GM18858 (cell line): ENCODE results near the gene GPR153.

Source experiments
- ATAC-seq: cut with Tn5 transposase; IDR thresholded peaks from one replicate; pipeline ENCODE4 v1.9.1; 2021; ENCODE audit not compliant: unreplicated experiment

GPR153 gene

DNA sequence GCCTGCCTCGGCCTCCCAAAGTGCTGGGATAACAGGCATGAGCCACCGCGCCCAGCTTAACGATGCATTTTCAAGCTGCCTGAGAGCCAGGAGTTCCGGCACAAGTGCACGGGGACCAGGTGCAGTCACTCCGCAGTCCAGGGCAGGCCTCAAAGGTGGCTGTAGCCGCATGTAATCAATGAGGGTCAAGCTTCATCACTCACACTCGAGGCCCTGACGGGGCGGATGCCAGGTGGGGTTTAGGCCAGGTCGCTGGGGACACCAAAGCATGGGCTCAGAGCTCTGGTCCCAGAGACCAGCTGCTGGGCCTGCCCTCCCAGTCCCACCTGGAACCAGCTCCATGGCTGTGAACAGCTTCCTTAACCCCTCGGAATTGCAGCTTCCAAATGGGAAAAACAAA, 26.1 kb upstream of the GPR153 start:
- ATAC-seq: no peak

DNA sequence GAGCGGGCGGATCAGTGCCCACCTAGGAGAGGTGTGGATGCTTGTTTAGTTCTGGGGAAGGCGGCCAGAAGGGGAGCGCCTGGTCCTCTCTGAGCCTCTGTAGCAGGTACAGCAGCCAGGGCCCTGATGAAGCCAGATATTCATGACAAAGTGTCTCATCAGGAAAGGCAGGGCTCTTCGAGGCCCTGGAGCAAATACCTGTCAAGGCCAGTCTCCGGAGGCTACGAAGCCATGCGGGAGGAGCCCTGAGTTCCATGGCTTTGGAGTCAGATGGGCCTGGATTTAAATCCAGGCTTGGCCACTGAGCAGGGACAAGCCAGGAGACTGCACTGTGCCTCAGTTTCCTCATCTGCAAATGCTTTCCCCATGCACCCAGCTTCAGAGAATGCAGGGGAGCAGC, 25.4 kb upstream of the GPR153 start:
- no peak for ATAC-seq

DNA sequence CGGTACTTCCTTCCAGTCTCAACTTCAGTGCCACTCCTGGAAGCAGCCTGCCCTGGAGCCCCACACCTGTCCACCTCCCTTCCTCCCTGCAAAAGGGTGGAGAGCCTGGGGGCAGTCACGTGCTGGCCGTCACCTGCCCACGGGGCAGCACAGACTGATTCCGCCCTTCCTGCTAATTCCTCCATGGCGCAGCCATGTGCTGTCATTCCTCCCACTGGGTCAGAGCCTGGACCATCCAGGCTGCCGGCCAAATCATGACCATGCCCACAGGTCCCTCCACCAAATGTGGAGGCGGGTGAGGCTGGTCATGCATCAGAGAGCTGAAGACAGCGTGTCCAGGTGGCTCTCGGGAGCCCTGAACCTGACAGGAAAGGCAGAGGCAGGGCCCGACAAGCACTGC, 24.4 kb upstream of the GPR153 start:
- ATAC-seq: no peak

DNA sequence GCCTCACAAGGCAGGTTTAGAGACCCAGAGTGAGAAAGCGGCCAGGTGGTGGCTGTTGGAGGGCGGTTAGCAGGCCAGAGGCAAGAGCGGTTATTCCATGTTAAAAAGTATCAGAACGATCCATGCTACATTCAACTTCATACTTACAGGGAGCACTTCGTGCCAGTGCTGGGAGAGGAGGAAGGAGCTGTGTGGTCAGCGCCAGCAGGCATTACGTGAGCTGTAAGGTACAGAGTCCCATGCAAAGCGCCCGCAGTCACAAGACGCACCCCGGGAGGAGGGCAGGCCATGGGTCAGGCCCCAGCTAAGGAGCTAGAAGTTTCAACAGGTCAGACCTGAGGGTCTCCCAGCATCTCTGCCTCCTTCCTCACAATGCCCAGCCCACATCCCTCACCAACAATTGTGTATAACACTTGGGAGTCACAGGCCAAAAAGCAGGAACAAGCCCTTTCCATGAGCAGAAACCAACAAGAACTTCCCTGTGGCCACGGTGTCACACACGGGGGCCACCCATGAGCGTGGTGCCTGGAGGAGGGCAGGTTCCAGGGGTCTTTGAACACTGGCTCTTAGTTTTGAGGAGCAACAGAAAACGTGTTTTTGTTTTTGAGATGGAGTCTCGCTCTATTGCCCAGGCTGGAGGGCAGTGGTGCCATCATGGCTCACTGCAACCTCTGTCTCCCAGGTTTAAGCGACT, 21.8 kb upstream of the GPR153 start:
- no peak for ATAC-seq

DNA sequence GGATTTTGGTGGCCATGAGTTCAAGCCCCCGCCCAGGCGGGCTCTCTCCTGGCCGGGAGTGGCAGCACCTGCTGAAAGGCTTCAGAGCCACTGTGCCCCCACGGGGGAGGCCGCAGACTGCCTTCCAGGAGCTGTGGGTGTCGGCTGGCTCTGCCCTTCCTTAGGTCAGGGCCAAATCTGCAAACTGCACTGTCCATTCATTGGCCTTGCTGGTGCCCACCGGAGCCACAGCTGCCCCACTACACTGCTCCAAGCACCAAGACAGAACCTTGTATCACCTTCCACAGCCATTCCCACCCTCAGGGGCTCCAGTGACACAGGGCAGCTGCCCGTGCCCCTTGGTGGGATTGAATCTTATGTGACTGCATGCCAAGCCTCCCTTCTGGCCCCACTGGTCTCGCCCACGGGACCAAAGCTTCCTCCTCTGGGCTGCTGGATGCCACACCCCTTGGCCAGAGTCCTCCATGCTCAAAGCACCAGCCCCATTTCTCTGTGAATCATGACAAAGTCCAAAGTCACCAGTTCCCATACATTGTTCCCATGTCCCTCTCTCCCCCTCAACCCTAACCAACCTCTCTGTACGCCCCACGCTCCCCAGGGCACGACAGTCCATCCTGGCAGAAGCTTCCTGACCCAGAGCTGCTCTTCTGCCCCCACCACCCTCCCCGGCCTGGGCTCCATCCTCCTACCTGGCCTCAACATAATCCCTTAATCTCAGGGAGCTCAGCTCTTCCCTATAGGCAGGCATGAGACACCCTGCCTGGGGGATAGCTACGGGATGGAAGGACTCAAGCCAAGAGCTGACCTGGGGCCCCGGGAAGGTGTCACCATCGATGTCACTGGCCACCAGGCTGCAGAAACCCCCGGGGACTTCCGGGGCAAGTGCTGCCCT, 20.9 kb upstream of the GPR153 start:
- no peak for ATAC-seq

DNA sequence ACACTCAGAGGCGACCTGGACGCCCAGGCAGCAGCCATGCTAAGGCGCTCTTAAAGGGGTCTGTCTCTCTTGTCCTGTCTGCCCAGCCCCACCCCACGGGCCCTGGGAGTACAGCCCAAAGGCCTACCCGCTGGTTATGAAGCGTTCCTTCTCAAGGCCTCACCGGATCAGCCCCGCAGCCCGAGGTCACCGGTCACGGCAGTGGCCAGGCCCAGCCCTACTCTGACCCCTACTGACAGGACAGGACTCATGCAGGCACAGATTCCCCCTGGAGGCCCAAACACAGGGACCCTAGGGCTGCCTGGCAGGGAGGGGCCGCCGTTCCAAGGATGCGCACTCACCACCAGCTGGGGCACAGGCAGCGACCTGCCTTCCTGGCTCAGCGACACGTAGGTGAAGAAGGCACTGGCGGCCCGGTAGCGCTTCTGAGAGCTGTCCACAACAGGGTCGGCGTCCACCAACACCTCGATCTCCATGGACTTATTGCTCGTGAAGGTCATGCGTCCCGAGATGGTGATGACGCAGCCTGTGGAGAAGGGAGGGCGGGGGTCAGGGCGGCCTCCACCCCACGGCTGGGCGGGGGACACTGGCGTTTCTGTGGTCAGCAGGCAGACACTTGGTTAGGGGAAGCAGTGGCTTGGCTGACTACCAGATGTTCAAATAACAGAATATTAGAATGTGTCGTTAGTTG, 20.0 kb upstream of the GPR153 start:
- no peak for ATAC-seq

DNA sequence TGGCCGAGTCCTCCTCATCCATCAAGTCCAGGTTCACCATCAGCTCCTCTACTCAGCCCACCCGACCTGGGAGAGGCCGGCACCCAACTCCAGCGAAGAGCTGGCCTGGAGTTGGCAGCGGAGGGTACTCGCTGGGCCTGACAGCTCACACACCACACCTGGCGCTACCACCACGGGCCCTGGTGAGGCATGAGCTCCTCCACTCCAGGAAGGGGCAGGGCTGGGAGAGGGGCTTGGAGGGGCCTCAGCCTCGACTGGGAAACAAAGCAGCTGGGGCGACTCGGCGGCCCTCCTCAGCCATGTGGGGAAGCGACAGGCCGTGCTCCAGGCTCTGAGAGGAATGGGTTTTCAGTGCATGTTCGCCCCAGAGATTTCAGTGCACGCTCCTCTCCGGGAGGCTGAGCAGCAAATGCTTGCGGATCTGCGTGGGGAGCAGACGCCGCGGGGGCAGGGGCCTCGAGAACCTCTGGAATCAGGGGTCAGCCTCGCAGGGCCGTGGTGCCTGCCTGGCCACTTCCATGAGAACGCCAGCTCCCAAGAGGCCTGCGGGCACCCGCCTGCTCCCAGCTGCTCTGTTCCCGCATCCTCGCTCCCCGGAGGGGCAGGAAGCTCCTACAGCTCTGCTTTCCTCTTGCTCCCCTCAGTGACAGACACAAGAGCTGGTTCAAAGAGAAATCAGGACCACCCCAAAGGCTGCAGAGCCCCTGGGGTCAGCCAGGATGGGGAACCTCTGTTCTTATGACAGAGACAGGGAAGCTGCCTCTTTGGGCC, 18.9 kb upstream of the GPR153 start:
- ATAC-seq: no peak

DNA sequence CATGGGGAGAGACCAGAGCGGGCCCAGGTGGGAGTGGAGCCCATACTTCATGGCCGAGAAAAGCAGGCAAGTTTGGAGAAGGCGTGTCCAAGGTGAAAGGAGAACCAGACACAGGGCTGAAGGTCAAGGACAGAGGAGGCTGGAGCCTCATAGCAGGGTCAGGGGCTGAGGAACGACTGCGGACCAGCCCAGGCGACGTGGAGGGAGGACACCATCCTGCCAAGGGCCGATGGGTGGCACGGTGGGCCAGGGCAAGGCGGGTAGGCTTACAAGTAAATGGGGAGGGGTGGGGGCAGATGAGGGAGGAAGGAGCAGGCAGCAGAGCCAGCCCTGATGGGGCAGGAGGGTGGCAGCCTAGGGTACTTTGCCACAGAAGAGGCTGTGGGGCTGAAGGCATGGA, 18.2 kb upstream of the GPR153 start:
- ATAC-seq: no peak

DNA sequence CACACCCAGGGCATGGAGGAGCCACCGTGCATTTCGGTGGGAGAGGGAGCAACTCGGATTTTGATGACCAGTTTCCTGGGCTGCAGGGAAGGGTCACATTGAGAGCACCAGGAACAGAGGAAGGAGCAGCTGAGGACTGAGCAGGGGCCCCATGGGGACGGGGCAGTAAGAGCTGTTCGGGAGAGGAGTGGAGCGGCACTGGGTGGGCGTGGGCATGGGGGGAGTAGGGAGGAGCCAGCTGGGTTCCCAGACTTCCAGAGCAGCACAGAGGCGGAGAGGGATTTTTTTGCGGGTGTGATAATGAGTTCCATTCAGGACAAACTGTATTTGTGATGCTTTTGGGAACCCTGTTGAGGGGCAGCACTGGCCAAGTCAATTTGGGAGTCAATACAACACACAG, 17.4 kb upstream of the GPR153 start:
- no peak for ATAC-seq

DNA sequence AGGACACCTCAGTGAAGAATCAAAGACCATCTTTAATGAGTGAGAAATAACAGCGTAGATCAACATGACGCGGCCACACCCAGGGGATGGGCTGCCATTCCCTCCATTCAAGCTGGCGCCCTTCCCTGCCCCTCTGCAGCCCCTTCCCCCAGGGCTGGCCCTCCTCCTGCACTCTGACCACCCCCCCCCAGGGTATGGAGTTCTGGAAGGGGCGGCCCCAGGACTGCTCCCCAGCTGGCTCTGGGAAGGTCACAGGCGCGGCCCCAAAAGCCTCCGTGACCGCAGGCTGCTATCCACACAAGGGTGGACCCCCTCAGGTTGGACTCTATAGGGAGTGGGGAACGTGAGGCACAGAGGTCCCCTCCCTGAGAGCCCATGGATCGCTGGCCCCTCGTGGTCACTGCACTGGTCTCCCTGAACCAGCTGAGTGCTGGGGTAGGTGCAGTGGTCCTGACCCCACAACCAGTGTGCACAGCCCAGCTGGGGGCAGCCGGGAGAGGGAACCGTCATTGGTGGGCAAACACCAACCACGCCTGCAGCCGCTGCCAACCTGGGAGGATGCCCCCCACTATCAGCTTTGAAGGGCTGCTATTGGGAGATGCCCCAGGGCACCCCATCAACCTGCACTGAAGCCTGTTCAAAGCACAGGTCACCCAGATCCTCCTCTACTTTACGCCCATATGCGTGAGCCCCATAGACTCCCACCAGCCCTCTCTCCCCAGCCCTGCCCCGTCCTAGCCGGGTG, 16.1 kb upstream of the GPR153 start:
- ATAC-seq: no peak

DNA sequence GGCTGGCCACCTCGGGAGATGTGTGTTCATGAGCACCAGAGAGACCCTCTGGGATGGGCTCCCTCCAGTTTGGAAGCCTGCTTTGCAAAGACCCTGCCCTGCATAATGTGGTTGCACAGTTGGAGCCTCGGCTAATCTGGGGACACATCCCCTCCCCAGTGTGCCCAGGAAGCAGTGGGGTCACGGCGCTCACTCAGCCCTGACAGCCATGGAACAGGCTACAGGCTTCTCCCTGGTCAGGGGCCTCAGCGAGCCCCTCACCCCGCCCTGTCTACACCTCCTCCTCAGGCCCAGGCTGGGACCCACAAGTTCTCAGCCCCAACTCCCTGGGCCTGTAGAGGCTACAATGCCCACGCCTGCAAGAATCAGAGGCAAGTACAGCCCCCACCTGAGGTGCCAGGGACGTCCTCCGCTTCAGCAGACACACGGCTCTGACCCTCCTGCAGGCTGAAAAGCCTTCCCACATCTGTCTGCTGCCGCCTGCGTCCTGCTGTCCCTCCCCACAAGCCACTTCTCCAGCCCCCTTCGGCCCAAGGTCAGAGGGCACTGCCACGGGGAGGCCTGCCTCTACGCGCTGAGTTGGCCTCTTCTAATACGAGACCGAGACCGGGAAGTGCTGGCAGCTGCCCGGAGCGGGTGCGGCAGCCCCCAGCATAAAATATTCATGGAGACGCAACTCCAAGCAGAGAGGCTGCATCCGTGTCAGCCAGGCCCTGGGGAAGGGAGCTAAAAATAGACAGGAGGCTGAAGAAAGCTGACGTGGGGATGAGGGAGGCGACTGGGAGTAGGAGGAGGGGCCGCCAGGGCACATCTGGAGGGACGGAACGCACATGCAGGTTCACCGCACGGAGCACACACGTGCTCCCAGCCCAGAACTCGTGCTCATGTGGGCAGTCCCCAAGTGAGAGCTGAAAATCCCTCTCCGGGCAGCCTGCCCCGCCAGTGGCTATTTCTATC, 15.2 kb upstream of the GPR153 start:
- no peak for ATAC-seq

DNA sequence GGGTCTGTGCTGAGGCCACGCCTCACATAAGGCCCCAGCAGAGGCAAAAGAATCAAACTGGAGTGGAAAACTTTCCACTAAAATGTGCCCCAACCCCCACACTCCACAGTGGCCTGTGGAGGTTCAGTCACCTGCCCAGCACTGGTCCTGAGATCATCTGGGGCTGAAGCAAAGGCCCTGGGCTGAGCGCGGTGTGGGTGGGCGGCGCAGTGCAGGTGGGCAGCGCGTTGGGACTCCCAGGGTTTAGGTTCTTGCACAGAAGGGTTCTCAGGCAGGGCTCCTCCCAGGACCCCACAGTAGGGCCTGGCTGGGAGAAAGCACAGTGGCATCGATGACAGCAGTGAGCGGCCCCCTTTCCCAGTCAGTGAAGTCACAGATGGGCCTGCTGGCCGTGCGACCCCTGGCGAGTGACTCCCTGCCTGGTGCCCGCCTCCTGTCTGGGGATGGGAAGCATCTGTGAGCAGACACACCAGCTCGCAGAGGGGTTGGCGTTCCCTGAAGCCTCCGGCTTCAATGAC, 13.8 kb upstream of the GPR153 start:
- ATAC-seq: no peak

DNA sequence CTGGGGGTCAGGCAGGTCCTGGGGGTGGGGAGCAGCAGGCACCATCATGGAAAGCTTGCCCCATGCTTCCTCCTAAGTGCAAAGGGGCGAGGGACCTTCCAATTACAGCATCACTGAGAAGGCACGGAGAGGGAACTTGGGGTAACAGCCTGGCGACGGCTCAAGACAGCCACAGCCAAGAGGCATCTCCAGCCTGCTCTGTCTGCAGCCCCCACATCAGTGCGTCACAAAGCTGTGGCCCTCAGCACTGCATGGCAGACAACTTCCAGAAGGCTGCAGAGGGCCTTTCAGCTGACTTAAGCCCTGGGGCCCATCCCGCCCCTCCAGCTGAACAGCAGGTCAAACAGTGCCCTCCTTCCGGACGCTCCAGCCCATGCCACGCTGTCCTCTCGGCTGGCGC, 13.2 kb upstream of the GPR153 start:
- ATAC-seq: no peak

DNA sequence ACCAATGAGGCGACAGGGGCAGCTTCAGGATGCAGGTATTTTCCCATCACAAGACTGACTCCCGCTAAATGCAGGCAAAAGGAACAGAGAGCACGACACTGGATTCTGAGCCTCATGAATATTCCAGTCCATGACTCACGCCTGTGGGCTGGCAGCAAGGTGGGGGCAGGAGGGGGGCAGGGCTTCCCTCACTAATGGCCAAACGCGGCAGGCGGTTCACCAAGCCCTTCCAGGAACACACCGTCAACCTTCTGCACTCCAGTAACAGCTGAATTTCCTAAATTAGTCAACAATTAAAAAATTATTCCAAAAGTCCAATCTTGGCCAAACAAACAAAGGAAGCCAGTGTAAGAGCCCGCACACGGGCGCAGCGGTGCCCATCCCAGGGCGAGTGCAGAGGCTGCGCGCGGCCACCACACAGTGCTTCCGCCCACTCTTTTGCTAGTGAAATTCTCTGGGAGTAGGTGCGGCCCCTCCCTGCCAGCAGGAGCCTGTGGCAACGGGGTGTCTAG, 12.5 kb upstream of the GPR153 start:
- no peak for ATAC-seq

DNA sequence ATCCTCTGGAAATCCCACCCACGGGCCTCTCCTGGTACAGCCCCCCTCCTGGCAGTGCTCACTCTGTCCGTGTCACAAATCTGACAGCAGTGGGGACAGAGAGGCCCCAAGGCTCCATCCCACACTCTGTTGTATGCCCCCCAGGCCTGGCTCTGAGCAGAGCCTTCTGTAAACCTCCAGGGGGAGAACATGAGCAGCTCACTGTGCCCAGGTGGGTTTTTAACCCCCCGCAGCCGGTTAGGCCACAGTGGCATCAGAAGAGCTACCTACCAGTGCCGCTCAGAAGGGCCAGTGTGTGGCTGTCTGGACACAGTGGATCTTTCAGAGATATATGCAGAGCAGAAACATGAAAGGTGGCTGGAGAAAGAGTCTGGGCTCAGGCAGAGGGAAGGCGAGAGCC, 12.0 kb upstream of the GPR153 start:
- ATAC-seq: no peak

DNA sequence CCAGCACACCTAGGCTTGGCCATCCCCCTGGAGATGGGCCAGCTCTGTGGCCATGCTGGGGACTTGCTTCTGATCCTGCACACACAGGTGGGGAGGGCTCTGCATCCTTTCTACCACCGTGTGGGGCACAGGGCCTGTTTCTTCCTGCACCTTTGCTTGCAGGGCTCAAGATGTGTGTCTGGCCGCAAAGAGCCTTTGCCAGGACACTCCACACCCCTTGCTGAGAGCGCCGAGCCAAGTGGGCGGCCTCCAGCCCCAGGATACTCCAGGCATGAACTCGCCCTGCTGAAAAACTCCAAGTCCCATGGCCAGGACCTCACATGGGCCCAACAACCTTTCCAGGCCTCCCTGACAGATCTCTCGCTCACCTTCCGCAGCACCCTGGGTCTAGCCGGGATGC, 11.6 kb upstream of the GPR153 start:
- ATAC-seq: no peak

DNA sequence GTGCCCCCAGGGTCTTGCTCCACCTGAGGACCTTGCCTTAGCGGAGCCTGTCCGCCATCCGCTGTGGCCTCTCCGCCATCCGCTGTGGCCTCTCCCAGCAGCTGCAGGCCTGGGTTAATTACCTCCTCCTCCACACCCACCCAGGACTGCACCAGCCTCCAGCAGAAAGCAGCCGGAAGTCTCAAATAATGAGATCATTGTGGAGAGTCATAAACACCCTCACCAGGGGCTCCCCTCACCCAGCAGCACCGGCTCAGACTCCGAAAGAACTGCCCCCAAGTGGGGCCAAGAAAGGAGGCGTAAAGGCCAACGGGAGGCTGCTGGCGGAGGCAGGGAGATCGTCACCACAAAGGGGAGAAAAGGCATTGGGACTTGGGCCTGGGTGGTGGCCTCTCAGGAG, 10.7 kb upstream of the GPR153 start:
- no peak for ATAC-seq

DNA sequence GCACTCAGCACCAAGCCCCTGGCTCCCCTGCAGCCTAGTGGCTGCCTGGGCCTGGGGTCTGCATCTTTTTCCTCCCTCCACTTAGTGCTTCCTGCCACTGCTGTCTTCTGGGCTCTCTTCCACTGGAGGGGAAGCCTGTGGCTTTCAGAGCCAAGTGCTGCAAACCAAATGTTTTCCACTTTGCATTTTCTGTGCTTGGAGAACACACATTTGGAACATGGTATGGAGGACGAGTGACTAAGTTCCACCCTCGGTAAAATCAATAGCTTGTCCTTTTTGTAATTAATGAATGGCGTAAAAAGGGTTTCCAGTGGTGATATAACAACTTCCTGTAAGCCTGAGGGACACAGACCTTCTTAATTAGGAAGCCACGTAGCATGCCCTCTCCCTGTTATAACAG, 10.1 kb upstream of the GPR153 start:
- ATAC-seq: no peak

DNA sequence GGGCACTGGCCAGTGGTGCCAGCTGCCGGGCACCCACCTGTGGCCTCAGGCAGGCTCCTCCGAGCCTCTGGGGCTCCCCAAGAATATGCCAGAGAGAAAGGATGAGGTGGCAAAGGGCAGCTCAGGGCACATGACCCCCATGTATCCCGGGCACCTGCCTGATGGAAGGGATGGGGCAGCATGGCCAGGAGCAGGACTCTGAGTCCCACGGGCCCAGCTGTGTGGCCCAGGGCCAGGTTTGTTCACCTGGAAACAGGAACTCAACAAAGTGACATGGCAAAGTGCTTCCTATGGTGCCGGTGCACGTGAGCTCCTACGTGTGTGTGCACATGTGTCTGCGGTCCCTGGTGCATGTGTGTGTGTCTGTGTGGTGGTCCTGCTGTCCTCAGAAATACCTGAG, 9.5 kb upstream of the GPR153 start:
- ATAC-seq: no peak
